Amygdala (tissue), 56 donors: Measurements from ENCODE around the gene SUPT4H1.

Source experiments
- DNase-seq, 56 donors: peaks; one replicate each; lab custom pipeline; 2025; lab: John Stamatoyannopoulos, UW

SUPT4H1 gene

GRCh38 chr17:58331815-58332777 is 19.9 kb downstream of the SUPT4H1 start:
- peak in 18 of 56 donors; percentile 9 to 50 (median 35) for DNase-seq

DNA sequence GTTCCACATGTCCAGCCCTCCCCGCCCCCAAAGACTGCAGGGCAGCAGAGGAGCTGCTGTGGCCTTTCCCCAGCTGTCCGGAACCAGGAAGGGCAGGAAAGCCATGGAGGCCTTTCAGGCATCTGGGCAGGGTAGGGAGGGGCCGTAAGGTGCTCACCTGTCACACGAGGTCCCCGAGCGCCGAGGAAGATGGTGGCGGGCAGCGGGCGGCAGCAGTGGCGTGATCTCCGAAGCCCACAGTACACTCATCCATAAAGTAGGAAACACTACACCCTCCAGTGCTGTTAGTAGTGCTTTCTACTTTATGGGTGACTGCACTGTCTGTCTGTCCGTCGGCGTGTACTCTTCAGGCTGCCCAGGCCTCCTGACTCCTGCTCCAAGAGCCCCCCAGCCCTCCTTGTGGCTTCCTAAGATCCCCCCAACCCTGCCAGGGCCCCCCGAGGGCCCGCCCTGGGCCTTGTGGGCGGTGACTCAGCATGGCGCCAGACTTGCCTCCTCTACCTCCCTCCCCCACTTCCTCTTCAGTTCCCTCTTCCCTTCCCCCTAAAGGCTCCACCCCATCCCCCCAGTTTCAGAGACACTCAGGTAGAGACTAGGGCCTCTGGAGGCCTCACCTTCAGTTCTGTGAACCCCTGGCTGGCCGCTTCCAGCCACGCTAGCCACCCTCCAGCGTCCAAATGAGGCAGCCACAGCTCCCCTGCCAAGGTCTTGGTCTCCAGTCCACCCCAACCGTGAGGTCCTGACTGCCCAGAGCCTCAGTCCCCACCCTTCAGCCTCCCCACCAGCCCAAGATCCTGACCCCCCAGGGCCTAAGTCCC is 20.8 kb downstream of the SUPT4H1 start:
- peak in 3 of 56 donors; percentile 5 to 14 (median 9) for DNase-seq

GRCh38 chr17:58330538-58330996 is 21.4 kb downstream of the SUPT4H1 start:
- no peak for DNase-seq

- no peak for DNase-seq
These were observed 22.0 kb downstream of the SUPT4H1 start for GRCh38 chr17:58329810-58330537.

DNA sequence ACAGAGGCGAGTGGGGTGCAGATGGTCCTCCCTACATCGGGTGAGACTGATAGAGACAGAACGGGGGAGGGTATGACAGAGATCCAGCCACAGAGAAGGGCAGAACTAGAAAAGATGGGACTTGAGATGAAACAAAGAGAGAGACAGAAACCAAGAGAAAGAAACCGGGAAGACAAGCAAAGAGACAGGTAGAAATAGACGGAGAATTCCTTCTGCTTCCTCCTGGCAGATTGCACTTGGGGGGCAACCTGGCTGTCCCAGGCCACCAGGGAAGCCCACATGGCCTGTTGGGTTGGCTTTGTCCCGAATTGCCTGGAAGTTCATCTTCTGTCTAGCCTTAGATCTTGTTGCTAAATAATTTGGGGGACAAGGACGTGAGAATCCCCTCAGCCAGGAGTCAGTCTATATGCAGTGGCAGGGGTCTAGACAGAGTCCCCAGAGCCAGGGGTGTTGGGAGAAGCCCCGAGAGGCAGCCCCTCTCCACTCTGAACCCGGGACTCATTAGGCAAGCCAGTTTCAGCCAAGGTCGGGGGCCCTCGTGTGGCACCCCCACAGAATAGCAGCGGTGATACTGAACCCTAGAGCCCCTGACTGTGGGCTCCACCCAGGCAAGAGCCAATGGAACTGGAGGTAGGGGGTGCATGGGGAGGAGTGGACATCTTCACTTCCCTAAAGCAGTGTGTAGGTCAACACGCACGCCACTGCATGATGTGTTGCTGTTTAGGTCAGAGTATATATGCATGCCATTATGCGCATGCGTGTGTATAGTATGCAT is 22.8 kb downstream of the SUPT4H1 start:
- DNase-seq: peak in 24 of 56 donors; percentile 18 to 55 (median 34)

DNA sequence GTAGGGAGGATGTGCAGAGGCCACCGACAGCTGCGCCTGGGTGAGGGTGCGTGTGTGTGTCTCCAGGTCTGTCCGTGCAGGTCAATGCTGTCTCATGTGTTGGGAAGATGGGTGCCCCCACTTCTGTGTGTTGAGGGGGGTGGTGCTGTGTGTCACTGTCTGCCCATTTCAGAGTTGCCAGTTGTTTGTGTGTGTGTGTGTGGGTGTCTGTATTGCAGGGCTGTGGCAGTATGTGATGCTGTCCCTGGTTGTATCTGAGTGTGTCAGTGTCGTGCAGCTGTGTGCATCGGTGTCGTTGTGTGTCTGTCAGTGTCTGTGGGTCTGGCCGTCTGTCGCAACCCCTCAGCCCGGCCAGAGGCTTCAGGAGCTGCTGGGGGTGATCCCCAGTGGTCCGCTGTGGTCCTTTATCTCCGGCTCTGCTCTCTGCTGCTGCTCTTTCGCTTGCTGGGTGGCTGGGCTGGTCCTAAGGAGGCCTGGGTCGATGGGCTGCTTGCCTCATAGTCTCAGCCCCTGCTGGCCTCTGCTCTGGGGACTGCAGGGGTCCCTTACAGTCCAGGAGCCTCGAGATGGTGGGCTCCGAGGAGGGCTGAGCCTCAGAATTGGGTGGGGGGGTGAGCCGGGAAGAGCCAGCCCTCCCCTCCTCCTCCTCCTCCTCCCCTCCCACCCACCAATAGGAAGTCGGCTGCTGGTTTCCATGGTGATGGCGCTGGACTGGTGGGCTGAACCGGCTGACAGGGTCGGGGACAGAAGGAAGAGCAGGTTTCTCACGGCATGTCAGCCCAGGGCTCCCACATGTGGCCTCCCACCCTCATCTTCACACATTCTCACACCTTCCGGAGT is 23.6 kb downstream of the SUPT4H1 start, which contains the start of gene TSPOAP1:
TSS of gene TSPOAP1 (minus strand) at position 601 of the 840 bp plus-strand sequence. CDS start 875 bp downstream, outside the sequence.
- DNase-seq: peak in 45 of 56 donors; percentile 18 to 80 (median 58)

- DNase-seq: peak in 1 of 56 donors; percentile 13
These were observed 24.4 kb downstream of the SUPT4H1 start for GRCh38 chr17:58327363-58328194.

DNA sequence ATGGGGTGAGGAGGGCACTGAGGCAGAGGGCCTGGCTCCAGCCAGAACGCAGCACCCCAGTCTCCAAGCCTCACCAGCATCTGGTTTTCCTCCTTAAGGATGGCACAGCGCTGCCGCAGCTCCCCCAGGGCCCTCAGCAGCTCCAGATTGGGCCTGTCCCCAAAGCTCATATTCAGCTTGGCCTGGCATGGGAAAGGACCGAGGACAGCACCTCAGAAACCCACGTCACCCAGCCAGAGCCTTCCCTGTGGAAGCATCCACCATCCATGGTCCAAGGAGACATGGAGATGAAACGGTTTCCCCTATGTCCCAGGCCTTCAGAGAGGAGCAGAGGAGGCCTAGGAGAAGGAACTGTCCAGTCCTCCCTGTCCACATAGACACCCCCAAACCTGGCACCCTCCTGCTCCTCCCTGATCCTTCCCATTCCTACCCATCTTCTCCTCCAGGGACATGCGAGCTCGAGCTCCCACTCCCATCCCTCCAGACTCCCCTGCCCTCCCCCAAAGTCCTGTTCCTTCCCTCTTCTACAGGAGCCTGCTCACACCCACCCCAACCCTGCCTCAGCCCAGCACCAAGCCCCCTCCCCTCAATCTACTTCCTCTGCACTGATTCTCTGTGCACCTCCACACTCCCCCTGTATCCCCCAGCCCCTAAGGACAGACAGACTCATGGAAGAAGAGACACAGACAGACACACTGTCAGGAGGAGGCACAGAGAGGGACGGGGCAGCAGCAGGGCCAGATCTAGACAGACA is 25.2 kb downstream of the SUPT4H1 start:
- DNase-seq: no peak

DNA sequence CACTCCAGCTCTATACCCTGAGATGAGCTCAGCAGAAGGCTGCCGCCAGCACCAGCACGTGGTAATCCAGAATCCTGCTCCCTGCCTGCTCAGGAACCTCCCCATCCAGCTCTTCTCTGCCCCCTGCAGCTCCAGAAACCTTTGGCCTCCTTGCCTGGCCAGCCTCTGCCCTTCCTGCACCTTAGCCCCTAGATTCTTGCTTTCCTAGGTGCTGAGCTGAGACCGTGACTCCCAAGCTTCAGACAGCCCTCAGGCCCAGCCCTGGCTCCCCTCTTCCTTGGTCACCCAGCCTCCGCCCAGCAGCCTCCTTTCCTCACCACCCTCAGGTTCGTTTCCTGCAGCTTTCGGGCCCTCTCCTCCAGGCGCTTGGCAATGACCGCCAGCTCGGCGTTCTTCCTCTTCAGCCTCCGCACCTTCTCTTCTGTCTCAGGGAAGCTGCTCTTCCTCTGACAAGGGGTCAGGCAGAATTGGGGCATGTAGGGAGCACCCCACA is 26.0 kb downstream of the SUPT4H1 start:
- DNase-seq: peak in 6 of 56 donors; percentile 11 to 38 (median 26)

GRCh38 chr17:58325289-58325726 is 26.7 kb downstream of the SUPT4H1 start:
- DNase-seq: peak in 13 of 56 donors; percentile 10 to 37 (median 27)

GRCh38 chr17:58324409-58325288 is 27.4 kb downstream of the SUPT4H1 start:
- DNase-seq: peak in 5 of 56 donors; percentile 16 to 42 (median 33)

DNA sequence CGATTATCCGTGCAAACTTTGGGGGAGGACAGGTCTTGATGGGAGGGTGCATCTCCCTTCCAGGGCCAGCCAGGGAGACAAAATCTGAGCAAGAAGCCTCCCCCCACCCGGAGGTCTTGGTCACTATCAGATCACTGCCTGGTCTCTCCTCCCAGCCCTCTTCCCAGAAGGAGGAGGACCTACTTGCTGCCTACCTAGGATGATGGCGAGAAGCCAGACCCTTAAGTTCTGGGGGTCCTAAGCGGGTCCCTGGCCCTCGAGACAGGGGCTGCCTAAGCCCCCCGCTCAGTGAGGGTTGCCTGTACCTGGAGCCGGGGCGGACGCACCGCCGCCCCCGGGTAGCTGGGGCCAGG is 28.0 kb downstream of the SUPT4H1 start:
- no peak for DNase-seq

GRCh38 chr17:58323366-58324055 is 28.5 kb downstream of the SUPT4H1 start:
- no peak for DNase-seq

DNA sequence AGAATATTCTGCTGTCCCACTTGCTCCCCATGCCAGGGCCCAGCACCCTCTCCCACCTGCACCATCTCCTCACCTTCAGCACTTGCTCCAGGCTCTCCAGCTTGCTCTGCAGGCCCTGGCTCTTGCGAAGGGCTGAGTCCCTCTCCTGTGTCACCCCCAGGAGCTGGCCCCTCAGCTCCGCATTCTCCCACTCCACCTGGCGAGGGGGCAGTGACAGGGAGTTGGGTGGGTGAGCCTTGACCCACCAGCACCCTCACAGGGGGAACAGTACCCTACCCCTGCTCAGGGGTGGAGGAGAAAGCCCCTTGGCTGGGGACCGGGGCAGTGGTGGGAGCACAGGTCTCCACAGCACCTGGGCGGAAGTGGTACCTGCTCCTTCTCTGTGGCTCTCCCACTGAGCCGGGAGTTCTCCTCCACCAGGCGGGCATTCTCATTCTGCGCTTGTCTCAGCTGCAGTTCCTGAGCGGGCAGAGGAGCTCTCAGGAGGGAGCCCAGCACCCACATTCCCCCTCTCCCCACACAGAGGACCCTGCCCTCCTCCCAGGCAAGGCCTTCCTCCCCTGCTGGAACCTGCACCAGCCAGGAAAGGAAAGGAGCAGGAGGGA is 29.3 kb downstream of the SUPT4H1 start:
- no peak for DNase-seq
